ENCODE results near the gene KCTD15. TPM values are rescaled to one million over a fixed set of nuclear protein-coding genes. Genes with fewer than 3 reads are reported as not detected.

Gene KCTD15
- total RNA-seq, 2 donors from 2014 or later = 36.6 to 61.8 TPM

- no peak overlapping the region for H3K4me3 ChIP-seq (ENCODE audit: low read length)
- TF ChIP-seq CTCF (conservative IDR thresholded peaks at IDR 0.05) = no peak
- Mint-ChIP-seq H3K36me3 (ENCODE audit: low read depth) (no peaks in the 10 kb centered on the region), H3K9me3 (no peaks in the 10 kb centered on the region), H3K27me3 (ENCODE audit: insufficient read depth) (no peaks in the 10 kb centered on the region), H3K27ac (no peak overlapping the region), H3K4me3 (no peak overlapping the region), H3K4me1 (no peaks in the 10 kb centered on the region)
- no peaks in the 10 kb centered on the region for H3K36me3 ChIP-seq (ENCODE audit: control insufficient read depth, insufficient read depth, low read length)
- no peaks in the 10 kb centered on the region for H3K27me3 ChIP-seq (ENCODE audit: control insufficient read depth, insufficient read depth, low read length, poor library complexity, severe bottlenecking)
- WGBS, 2 experiments (ENCODE audit: insufficient coverage in 1 of 2, insufficient read length in 1 of 2) = 70 to 95% methylated on average over 2 to 3 of the region's 3 CpGs
- no peaks in the 10 kb centered on the region for H3K9me3 ChIP-seq (ENCODE audit: control insufficient read depth, low read length)
- H3K4me1 ChIP-seq (ENCODE audit: control insufficient read depth, insufficient read depth, low read length) = no peaks in the 10 kb centered on the region
- DNase-seq = no peak
- H3K27ac ChIP-seq (ENCODE audit: low read depth, low read length) = no peak overlapping the region
- H3K9ac ChIP-seq (ENCODE audit: extremely low read depth, low read length, poor library complexity, severe bottlenecking) = no peak overlapping the region
These were observed 47.7 kb upstream of the KCTD15 start for GRCh38 chr19:33749016-33749415.

- Mint-ChIP-seq H3K27me3 (ENCODE audit: insufficient read depth) (no peaks in the 10 kb centered on the region), H3K9me3 (no peaks in the 10 kb centered on the region), H3K36me3 (ENCODE audit: low read depth) (no peaks in the 10 kb centered on the region), H3K4me1 (no peaks in the 10 kb centered on the region), H3K4me3 (no peak overlapping the region), H3K27ac (no peak overlapping the region)
- Histone ChIP-seq H3K4me1 (ENCODE audit: control insufficient read depth, insufficient read depth, low read length) (no peaks in the 10 kb centered on the region), H3K36me3 (ENCODE audit: control insufficient read depth, insufficient read depth, low read length) (no peaks in the 10 kb centered on the region), H3K27me3 (ENCODE audit: control insufficient read depth, insufficient read depth, low read length, poor library complexity, severe bottlenecking) (no peaks in the 10 kb centered on the region), H3K27ac (ENCODE audit: low read depth, low read length) (no peak overlapping the region), H3K9me3 (ENCODE audit: control insufficient read depth, low read length) (no peaks in the 10 kb centered on the region), H3K4me3 (ENCODE audit: low read length) (no peak overlapping the region), H3K9ac (ENCODE audit: extremely low read depth, low read length, poor library complexity, severe bottlenecking) (no peak overlapping the region)
- WGBS, 2 experiments (ENCODE audit: insufficient coverage in 1 of 2, insufficient read length in 1 of 2) = 86 to 90% methylated on average over 8 to 12 of the region's 12 CpGs
- no peak for TF ChIP-seq CTCF (conservative IDR thresholded peaks at IDR 0.05)
- no peak for DNase-seq
These were observed 47.0 kb upstream of the KCTD15 start for GRCh38 chr19:33749619-33750175.

- no peak for TF ChIP-seq CTCF (conservative IDR thresholded peaks at IDR 0.05)
- H3K9me3 Mint-ChIP-seq = no peaks in the 10 kb centered on the region
- WGBS, 2 experiments (ENCODE audit: insufficient coverage in 1 of 2, insufficient read length in 1 of 2) = 86 to 93% methylated on average over 15 to 18 of the region's 18 CpGs
- no peaks in the 10 kb centered on the region for H3K36me3 Mint-ChIP-seq (ENCODE audit: low read depth)
- no peaks in the 10 kb centered on the region for H3K27me3 ChIP-seq (ENCODE audit: control insufficient read depth, insufficient read depth, low read length, poor library complexity, severe bottlenecking)
- H3K4me3 ChIP-seq (ENCODE audit: low read length) = no peak overlapping the region
- no peak overlapping the region for H3K4me3 Mint-ChIP-seq
- H3K27ac ChIP-seq (ENCODE audit: low read depth, low read length) = no peak overlapping the region
- no peak overlapping the region for H3K27ac Mint-ChIP-seq
- H3K4me1 Mint-ChIP-seq = no peaks in the 10 kb centered on the region
- H3K9me3 ChIP-seq (ENCODE audit: control insufficient read depth, low read length) = no peaks in the 10 kb centered on the region
- H3K9ac ChIP-seq (ENCODE audit: extremely low read depth, low read length, poor library complexity, severe bottlenecking) = no peak overlapping the region
- no peak for DNase-seq
- no peaks in the 10 kb centered on the region for H3K4me1 ChIP-seq (ENCODE audit: control insufficient read depth, insufficient read depth, low read length)
- H3K36me3 ChIP-seq (ENCODE audit: control insufficient read depth, insufficient read depth, low read length) = no peaks in the 10 kb centered on the region
- H3K27me3 Mint-ChIP-seq (ENCODE audit: insufficient read depth) = no peaks in the 10 kb centered on the region
These were observed 45.9 kb upstream of the KCTD15 start for GRCh38 chr19:33750587-33751435.
